Activated CD4-positive, alpha-beta T cell treated with anti-CD3 and anti-CD28 coated beads for 1 hour (primary cell): Measurements from ENCODE around the gene NAP1L5.

Source experiments
- DNase-seq: peaks from one replicate; pipeline ENCODE4 v3.0.0-alpha.2; 2020

NAP1L5 gene

GRCh38 chr4:88720451-88721428, 23.1 kb upstream of the NAP1L5 start:
- DNase-seq = no peak

GRCh38 chr4:88719381-88719780, 21.8 kb upstream of the NAP1L5 start:
- no peak for DNase-seq

GRCh38 chr4:88718098-88718497, 20.5 kb upstream of the NAP1L5 start:
- no peak for DNase-seq

DNA sequence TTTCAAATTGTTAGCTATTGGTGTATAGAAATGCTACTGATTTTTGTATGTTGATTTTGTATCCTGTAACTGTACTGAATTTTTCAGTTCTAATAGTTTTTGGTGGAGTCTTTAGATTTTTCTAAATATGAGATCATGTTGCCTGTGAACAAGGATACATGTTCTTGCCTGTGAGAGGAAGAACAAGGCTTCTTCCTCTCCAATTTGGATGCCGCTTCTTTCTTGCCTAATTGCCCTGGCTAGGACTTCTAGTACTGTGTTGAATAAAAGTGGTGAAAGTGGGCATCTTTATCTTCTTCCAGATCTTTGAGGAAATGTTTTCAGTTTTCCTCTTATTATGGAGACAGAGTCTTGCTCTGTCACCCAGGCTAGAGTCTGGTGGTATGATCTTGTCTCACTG, 16.2 kb upstream of the NAP1L5 start:
- DNase-seq = no peak

DNA sequence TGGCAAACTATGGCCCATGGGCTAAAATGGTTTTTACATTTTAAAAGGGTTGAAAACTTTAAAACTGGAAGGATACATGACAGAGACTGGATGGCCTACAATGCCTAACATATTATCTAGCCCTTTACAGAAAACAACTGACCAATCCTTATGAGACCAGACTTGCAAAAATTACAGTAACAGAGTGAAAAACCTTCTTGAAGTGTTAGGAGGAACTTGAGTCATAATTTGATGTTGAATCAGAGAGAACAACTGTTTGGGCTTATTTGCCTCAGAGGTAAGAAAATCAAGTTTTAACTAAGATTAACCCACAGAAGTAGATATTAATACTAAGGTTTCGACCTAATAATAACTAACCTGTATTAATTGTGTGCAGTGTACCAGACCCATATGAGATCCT, 12.4 kb upstream of the NAP1L5 start:
- DNase-seq = no peak

DNA sequence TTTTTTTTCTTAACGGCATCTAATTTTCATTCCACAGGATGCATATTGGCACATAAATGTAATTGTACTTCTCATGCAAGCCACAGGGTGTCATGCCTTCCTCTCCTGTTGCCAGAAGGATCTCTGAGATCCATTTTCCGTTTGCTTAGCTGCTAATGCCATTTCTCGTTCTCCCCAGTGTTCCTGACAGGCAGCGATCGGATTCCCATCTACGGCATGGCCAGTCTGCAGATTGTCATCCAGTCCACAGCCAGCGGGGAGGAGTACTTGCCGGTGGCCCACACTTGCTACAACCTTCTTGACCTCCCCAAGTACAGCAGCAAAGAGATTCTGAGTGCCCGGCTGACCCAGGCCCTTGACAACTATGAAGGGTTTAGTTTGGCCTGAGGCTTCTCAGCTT, 8.9 kb upstream of the NAP1L5 start:
- DNase-seq = no peak

DNA sequence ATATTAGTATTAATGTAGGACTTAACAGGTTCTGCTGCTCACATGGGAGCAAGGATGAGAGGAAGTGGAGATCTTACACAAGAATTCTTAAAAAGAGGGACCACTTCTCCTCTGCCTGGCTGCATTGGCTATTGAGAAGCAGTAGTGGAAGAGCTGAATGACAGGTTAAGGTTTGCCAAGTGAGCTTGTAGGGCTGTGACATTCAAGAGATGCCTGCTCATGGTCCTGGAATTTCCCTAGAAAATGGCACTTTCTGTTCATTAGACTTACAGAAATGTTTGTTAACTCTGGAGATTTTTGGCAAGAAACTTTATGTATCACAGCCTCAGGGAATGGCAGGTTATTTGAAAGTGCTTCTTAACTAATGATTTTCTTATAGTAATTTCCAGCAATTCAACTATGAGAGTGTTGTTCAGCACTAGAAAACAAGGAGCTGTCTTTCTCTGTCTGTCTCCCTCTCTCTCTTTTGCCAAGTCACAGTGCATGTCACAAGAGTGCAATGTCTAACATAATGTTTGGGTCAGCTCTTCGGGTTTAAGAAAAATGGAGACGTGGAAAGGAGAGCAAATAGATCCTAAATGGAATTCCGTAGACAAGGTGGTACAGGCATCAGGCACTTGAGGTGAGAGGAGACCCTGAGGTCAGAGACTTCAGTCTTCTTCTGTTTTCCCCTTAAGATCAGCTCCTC, 8.3 kb upstream of the NAP1L5 start:
- no peak for DNase-seq

DNA sequence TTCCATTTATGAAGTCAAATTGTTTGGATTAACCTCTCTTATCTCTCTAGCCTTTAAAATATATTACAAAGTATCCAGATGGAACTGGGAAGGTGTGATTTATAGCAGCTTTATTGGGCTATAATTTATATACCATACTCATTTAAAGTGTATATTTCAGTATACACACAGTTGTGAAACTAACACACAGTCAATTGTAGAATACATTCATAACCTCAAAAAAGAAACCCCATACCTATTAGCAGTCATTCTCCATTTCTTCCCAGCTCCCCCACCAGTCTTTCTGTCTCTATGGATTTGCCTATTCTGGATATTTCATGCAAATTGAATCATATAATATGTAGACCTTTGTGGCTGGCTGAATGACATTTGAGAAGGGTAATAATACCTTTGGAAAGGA, 7.6 kb upstream of the NAP1L5 start:
- no peak for DNase-seq

- no peak for DNase-seq
Measured at GRCh38 chr4:88702782-88703181, 5.2 kb upstream of the NAP1L5 start.

DNA sequence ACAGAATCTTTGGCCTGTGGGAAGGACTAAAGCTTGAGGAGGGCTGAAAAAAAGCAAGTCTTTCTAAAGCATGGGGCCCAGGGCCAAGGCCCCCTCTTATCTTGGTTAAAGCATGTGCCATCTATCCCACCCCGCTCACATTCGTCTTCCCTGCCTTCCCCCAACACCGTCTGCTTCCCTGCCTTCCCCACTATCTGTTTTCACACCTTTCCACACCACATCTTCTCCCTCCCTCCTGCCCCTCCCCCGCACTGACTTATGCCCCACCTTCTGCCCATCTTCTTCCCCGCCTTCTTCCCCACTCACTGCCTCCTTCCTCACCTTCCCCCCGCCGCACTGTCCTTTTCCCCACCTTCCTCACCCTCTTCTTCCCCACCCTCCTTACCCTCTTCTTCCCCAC, 890 bp upstream of the NAP1L5 start:
- no peak for DNase-seq

GRCh38 chr4:88697141-88697540, 488 bp downstream of the NAP1L5 start:
- no peak for DNase-seq

DNA sequence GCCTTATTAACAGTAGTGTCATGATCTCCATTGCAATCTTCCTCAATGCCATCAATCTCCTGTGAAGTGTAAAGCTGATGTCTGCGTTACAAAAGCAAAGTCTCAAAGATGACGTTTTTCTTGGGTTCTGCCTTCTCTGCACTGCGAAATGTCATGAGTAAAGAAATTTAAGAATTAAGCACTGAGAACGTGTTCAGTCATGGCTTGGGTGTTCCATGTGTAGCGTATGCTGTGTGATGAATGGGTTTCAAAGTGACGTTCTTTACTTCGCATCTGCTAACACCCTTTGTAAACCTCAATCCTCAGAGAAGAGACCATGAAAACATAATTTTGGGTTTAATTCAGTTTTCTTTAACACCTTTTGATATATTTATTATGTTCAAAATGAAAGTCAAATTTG, 999 bp downstream of the NAP1L5 start:
- DNase-seq = no peak

GRCh38 chr4:88693792-88694191, 3.8 kb downstream of the NAP1L5 start:
- no peak for DNase-seq

DNA sequence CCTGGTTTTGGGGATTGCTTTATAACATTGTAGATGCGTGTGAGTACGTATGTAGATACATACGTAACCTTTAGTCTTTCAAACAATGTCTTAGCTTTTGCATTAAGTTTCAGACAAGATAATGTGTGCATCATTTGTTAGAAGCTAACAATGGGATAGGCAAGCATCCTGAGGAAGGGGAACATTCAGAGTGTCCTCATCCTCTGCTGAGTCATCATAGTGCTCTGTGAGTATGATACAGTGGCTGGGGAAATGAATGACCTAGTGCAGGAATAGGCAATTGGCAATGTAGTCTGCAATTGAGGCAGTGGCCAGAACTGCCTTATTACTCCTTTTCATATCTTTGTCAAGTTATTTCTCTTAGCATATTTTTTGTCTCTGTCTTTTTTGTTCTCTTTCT, 7.3 kb downstream of the NAP1L5 start:
- no peak for DNase-seq

DNA sequence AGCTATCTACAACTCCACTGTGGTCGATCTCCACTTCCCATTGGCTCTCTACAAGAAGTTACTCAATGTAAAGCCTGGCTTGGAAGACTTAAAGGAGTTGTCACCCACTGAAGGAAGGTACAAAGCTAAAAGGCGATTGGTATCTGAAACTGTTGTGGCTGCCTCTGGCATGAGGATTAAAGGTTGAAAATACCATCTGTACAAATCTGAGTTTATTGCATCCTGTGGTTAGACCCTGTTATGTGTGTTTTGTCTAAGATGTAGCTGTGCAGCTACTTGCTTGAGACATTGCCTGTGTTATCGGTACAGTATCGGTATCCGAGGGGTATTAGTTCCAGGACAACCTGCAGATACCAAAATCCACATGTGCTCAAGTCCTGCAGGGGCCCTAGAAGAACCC, 16.4 kb downstream of the NAP1L5 start:
- DNase-seq = no peak

DNA sequence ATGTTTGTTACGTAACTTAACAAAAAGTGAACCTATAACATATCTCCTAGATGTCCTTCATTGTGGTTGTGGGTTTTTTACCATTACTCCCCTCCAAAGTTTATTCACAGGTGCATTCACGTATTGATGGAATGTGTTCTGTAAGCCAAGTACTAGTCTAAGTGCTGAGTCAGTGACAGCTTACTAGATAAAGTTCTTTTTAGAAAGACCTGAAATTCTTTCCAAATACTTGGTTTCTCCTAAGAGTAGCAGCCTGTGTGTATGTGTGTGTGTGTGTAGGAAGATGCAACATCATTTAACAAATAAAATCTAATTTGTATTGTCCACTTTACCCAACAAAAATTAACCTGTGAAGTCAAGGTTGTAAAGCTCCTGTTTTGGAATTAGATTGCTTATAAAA, 22.1 kb downstream of the NAP1L5 start:
- no peak for DNase-seq

- DNase-seq = no peak
Measured at GRCh38 chr4:88674979-88675378, 22.6 kb downstream of the NAP1L5 start.

GRCh38 chr4:88674565-88674964, 23.1 kb downstream of the NAP1L5 start:
- no peak for DNase-seq

DNA sequence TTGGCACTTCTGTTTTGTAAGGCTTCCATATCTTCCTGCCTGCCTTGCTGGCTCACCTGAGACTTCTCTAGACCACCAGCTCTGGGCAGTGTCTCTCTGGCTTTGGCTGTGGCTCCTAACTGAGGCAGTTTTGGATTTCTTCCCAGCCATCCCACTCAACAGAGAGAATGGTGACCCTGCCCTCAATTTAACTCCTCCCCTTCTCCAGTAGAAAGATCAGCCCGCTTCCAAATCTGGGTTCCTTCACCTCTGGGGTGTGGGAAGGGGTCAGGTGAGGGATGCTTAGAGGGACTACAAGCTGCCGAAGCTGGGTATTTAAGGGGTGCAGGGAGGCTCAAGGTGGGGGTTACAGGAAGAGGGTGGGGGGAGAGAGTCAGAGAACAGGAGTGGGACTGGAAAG, 23.7 kb downstream of the NAP1L5 start:
- DNase-seq = no peak

DNA sequence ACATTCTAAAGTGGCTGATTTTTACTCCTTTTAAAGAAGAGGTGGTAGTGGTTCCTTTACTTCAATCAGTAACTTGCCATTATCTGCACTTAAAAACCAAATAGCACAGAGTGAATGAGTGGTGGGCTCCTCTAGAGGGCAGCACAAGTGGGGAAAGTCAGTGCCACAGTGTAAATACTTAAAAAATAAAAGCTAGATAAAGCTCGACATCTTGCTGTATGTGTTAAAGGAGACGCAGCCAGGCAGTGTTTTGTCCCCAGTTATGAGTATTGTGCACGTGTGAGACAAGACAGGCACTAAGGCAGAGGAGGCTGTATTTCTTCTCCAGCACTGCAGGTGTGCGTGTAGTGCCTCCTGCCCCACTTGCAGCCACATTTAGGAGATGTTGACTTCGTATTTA, 24.6 kb downstream of the NAP1L5 start:
- DNase-seq = no peak

GRCh38 chr4:88661739-88662138, 35.9 kb downstream of the NAP1L5 start:
- no peak for DNase-seq

- no peak for DNase-seq
Measured at GRCh38 chr4:88660446-88661294, 37.0 kb downstream of the NAP1L5 start.

DNA sequence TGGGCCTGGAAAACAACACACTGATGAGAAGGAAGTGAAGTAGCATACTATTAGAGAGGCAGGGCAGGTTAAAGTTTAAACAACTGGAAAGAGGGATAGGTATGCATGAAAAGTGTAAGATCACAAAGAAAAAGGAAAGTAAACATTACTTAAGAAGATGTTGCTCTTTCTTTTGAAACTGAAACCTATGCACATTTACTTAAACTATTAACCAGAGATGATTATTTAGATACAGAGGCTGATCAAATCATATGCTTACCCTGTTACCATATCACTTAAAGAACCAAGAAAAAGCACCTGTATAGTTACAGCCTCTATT, 37.8 kb downstream of the NAP1L5 start:
- DNase-seq = no peak
